Endothelial cell (in vitro differentiated cells): Measurements from ENCODE around the gene RTBDN. TPM values are rescaled to one million over a fixed set of nuclear protein-coding genes. Genes with fewer than 3 reads are reported as not detected.
"Not testable (repeated sequence)": the region's sequence is repeated elsewhere in the genome, so short reads cannot be mapped to it uniquely, and the experiment has no call there.

Experiments used
- DNase-seq: peaks from one replicate; pipeline ENCODE4 v3.0.0; 2021; ENCODE audit warnings: low spot score
- H3K27ac Mint-ChIP-seq: one replicate; pipeline ENCODE4 v1.8.0; 2021; ENCODE audit warnings: mixed read lengths, inconsistent platforms; ENCODE audit not compliant: unreplicated experiment
- H3K27me3 Mint-ChIP-seq: one replicate; pipeline ENCODE4 v1.8.0; 2021; ENCODE audit warnings: mild to moderate bottlenecking, moderate library complexity, mixed read lengths, inconsistent platforms; ENCODE audit not compliant: unreplicated experiment
- H3K36me3 Mint-ChIP-seq: one replicate; pipeline ENCODE4 v1.8.0; 2021; ENCODE audit warnings: mild to moderate bottlenecking, low read depth, mixed read lengths, inconsistent platforms; ENCODE audit not compliant: unreplicated experiment
- H3K4me1 Mint-ChIP-seq: one replicate; pipeline ENCODE4 v1.8.0; 2021; ENCODE audit warnings: mild to moderate bottlenecking, mixed read lengths, inconsistent platforms; ENCODE audit not compliant: unreplicated experiment
- H3K4me3 Mint-ChIP-seq: one replicate; pipeline ENCODE4 v1.8.0; 2021; ENCODE audit warnings: mild to moderate bottlenecking, mixed read lengths, inconsistent platforms; ENCODE audit not compliant: unreplicated experiment
- H3K9me3 Mint-ChIP-seq: one replicate; pipeline ENCODE4 v1.8.0; 2021; ENCODE audit warnings: mixed read lengths, inconsistent platforms; ENCODE audit not compliant: unreplicated experiment
- CTCF ChIP-seq: fragments of 200-600 bp; sonication (generic); IDR thresholded peaks from one replicate; pipeline ENCODE4 v1.5.0; 2021; ENCODE audit warnings: antibody characterized with exemption; ENCODE audit not compliant: unreplicated experiment
- total RNA-seq: library from RNA; stranded (reverse); fragmentation: NEBNext Ultra II Directional; extraction: Animal tissue kit (Norgen Biotek cat#: 25700); gene quantifications from one replicate; pipeline ENCODE4 v1.2.1, GENCODE V29; 2021; ENCODE audit not compliant: unreplicated experiment

Gene RTBDN
- total RNA-seq, 1 donor from 2014 or later, result not detected

- DNase-seq, result no peak
- Mint-ChIP-seq H3K4me1 (no peaks in the 10 kb centered on the region), H3K27me3 (peaks cover 5% of the 10 kb centered on the region), H3K9me3 (no peaks in the 10 kb centered on the region), H3K4me3 (no peak overlapping the region), H3K36me3 (no peaks in the 10 kb centered on the region), H3K27ac (no peak overlapping the region)
- TF ChIP-seq CTCF, result no peak
Observed at GRCh38 chr19:12856653-12857052, 22.3 kb upstream of the RTBDN start.

GRCh38 chr19:12847159-12848139, 13.1 kb upstream of the RTBDN start:
- no peak overlapping the region for H3K27ac Mint-ChIP-seq
- peak; percentile 99 for TF ChIP-seq CTCF
- H3K36me3 Mint-ChIP-seq, result no peaks in the 10 kb centered on the region
- H3K27me3 Mint-ChIP-seq, result peaks cover 6% of the 10 kb centered on the region
- DNase-seq, result peak; percentile 98
- H3K4me1 Mint-ChIP-seq, result no peaks in the 10 kb centered on the region
- no peaks in the 10 kb centered on the region for H3K9me3 Mint-ChIP-seq
- H3K4me3 Mint-ChIP-seq, result no peak overlapping the region

GRCh38 chr19:12846613-12847012, 12.2 kb upstream of the RTBDN start:
- H3K36me3 Mint-ChIP-seq, result not testable (repeated sequence)

DNA sequence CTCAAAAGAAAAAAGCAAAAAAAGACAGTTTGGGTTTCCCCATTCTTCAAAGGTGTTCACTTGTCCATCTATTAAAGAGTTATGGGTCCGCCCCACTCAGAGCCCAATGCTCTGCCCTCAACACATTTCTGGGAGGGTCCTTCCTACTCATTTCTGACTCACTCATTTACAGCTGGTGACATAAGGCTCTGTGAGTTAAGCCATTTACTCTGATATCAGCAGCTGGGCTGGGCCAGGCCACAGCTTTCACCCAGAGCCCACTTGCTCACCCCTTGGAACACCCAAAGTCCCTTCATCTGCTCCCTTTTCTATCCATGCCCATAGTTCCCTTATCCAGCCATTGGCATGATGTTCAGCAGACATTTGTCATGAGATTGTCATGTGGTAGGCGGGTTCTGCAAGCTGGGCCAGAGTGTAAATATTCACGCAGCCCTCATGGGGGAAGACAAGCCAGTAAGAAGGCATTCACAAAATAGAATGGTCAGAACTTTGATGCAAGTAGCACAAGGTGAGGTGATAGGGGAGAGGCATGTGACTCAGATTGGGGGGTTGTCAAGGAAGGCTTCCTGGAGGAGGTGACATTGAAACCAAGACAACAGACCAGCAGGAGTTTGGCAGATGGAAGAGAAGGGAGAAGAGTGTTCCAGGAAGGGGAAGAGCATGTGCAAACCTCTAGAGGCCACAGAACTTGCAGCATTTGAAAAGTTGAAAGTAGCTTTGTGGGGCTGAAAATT, 9.8 kb upstream of the RTBDN start:
- no peaks in the 10 kb centered on the region for H3K9me3 Mint-ChIP-seq
- no peak for TF ChIP-seq CTCF

More at GRCh38 chr19:12846613-12847012, 12.2 kb upstream of the RTBDN start:
- peaks cover 11% of the 10 kb centered on the region for H3K27me3 Mint-ChIP-seq
- not testable (repeated sequence) for H3K9me3 Mint-ChIP-seq, H3K27ac Mint-ChIP-seq, H3K4me1 Mint-ChIP-seq, H3K4me3 Mint-ChIP-seq, DNase-seq

DNA sequence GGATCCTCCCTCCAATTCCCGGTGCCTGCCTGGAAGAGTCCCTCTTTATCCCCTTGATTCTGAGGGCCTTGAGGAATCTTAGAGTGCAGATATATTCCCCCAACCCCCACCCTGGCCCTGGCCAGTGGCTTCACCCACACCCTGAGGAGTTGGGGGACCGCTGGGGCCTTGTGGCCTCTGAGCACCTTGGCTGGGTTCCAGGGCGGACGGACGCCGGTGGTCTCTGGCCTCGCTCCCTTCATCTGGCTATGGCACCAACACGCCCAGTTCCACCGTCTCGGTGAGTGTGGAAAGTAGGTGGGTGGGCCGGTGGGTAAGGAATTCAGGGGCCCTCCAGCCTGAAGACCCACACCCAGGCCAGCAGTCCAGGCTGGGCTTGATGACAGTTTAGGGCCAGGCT, 8.9 kb upstream of the RTBDN start:
- H3K4me1 Mint-ChIP-seq, result peaks cover 14% of the 10 kb centered on the region
- H3K4me3 Mint-ChIP-seq, result no peak overlapping the region
- H3K27ac Mint-ChIP-seq, result no peak overlapping the region
- peaks cover 7% of the 10 kb centered on the region for H3K36me3 Mint-ChIP-seq
- TF ChIP-seq CTCF, result no peak
- DNase-seq, result no peak
- no peaks in the 10 kb centered on the region for H3K9me3 Mint-ChIP-seq
- peaks cover 25% of the 10 kb centered on the region for H3K27me3 Mint-ChIP-seq

More for the DNA sequence above, 9.8 kb upstream of the RTBDN start:
- H3K4me1 Mint-ChIP-seq, result peaks cover 12% of the 10 kb centered on the region
- H3K4me3 Mint-ChIP-seq, result no peak overlapping the region
- H3K27me3 Mint-ChIP-seq, result peaks cover 23% of the 10 kb centered on the region
- no peak overlapping the region for H3K27ac Mint-ChIP-seq
- no peak for DNase-seq
- peaks cover 5% of the 10 kb centered on the region for H3K36me3 Mint-ChIP-seq
